Left lung (tissue), 10 donors: ENCODE results near the gene ESPNL. TPM values are rescaled to one million over a fixed set of nuclear protein-coding genes. Genes with fewer than 3 reads are reported as not detected.

ENCODE experiments used
- ATAC-seq: fragments of 200-7000 bp; cut with Tn5 transposase; one replicate; pipeline ENCODE4 v1.9.1; 2020; ENCODE audit warnings: moderate library complexity
- DNase-seq, 4 donors: peaks; one replicate each; pipeline ENCODE4 v3.0.0-alpha.2; 2013 to 2020
- H3K27ac ChIP-seq, 2 donors: fragments of 200-600 bp; sonication (generic) in 1 of 2; one replicate each; pipeline versions ENCODE4 v1.5.0 to v1.8.0; 2020 to 2021
- H3K27me3 ChIP-seq, 2 donors: fragments of 200-600 bp; sonication (generic) in 1 of 2; one replicate each; pipeline versions ENCODE4 v1.5.0 to v1.8.0; 2020 to 2021
- H3K36me3 ChIP-seq, 2 donors: fragments of 200-600 bp; sonication (generic) in 1 of 2; one replicate each; pipeline versions ENCODE4 v1.5.0 to v1.8.0; 2020 to 2021
- H3K4me1 ChIP-seq, 2 donors: fragments of 200-600 bp; one replicate each; pipeline ENCODE4 v1.8.0; 2021
- H3K4me3 ChIP-seq, 2 donors: fragments of 200-600 bp; sonication (generic) in 1 of 2; one replicate each; pipeline versions ENCODE4 v1.5.0 to v1.8.0; 2020 to 2021; ENCODE audit warnings: mild to moderate bottlenecking in 1 of 2
- H3K9me3 ChIP-seq, 2 donors: fragments of 200-600 bp; sonication (generic) in 1 of 2; one replicate each; pipeline versions ENCODE4 v1.5.0 to v1.8.0; 2020 to 2021
- intact Hi-C, 2 donors: fragments of 100-400 bp; cut with DNase I; formaldehyde crosslinking; loops; one replicate each; pipeline versions ENCODE4 v1.11.2 to v1.14.2; 2022
- polyA plus RNA-seq, 6 donors: library from polyadenylated mRNA; unstranded; fragments of 120-200 nt; gene quantifications; one replicate each; pipeline ENCODE4 v1.2.1, GENCODE V29; 2013; ENCODE audit not compliant: insufficient read length in 6 of 6
- total RNA-seq, 2 donors: library from RNA; stranded (reverse); fragmentation: NEBNext Ultra II Directional; extraction: Animal tissue kit (Norgen Biotek cat#: 25700); gene quantifications; one replicate each; pipeline ENCODE4 v1.2.1, GENCODE V29; 2021
- TF ChIP-seq, protein P1 (sequence below), 2 donors: fragments of 200-600 bp; sonication (generic) in 1 of 2; IDR thresholded peaks; one replicate each; pipeline versions ENCODE4 v1.5.0 to v1.8.0; 2021; ENCODE audit warnings: antibody characterized with exemption in 2 of 2
- donor health status: DM: no; HTN: yes; CAD: no.
- donor health status: DM: no; HTN: no; CAD: no.

Gene ESPNL
- total and polyA plus RNA-seq, 8 donors, result 0.55 to 6.7 (median 2.0) TPM

DNA sequence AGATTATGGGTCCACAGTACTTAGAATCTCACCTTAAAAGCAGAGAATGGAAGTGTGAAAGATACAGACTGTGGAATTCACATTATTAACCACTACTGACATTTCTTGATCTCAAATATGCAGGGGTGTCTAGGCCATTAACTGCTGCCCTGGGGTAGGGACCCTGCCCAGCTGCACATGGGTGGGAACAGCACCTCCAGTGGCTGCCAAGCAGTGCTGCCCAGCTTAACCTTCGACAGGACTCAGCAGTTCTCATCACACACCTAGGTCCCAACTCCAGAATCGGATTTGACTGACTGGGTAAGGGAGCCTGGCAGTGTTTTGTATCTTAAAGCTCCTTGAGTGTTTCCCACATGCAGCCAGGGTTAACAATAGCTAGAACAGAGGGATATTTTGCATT, 73.6 kb downstream of the ESPNL start:
- no peak overlapping the region for H3K4me3 ChIP-seq
- peaks cover 0 to 96% of the 10 kb centered on the region in 2 donors for H3K36me3 ChIP-seq
- peaks cover 0 to 10% of the 10 kb centered on the region in 2 donors for H3K4me1 ChIP-seq
- no peak overlapping the region for H3K27ac ChIP-seq
- intact Hi-C loops, result no loop called here
- H3K27me3 ChIP-seq, result no peaks in the 10 kb centered on the region
- TF ChIP-seq, protein P1, sequence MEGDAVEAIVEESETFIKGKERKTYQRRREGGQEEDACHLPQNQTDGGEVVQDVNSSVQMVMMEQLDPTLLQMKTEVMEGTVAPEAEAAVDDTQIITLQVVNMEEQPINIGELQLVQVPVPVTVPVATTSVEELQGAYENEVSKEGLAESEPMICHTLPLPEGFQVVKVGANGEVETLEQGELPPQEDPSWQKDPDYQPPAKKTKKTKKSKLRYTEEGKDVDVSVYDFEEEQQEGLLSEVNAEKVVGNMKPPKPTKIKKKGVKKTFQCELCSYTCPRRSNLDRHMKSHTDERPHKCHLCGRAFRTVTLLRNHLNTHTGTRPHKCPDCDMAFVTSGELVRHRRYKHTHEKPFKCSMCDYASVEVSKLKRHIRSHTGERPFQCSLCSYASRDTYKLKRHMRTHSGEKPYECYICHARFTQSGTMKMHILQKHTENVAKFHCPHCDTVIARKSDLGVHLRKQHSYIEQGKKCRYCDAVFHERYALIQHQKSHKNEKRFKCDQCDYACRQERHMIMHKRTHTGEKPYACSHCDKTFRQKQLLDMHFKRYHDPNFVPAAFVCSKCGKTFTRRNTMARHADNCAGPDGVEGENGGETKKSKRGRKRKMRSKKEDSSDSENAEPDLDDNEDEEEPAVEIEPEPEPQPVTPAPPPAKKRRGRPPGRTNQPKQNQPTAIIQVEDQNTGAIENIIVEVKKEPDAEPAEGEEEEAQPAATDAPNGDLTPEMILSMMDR (IDR thresholded peaks at IDR 0.05), result no peak
- DNase-seq (no peak), ATAC-seq (no peak)
- H3K9me3 ChIP-seq, result no peaks in the 10 kb centered on the region

DNA sequence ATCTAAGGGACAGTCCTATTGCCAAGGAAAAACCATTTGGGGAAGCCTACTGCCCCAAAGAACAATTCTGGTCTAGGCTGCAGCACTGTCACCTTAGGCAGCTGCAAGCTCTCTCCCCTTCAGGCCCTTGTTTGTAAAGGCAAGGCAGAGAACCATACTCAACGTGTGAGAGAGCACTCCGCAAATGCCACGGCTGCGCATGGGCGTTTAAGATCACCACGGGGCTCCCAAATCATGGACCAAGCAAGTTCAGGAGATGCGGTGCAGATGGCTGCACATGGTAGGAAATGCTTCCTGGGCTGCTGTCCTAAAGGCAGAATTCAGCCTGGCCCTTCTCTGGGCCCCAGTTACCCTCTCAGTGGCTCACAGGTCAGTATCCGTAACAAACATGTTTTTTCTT, 74.2 kb downstream of the ESPNL start:
- Histone ChIP-seq H3K9me3 (no peaks in the 10 kb centered on the region), H3K4me1 (peaks cover 0 to 10% of the 10 kb centered on the region in 2 donors), H3K36me3 (peaks cover 0 to 96% of the 10 kb centered on the region in 2 donors), H3K27me3 (no peaks in the 10 kb centered on the region), H3K27ac (no peak overlapping the region), H3K4me3 (no peak overlapping the region)
- TF ChIP-seq, protein P1 (IDR thresholded peaks at IDR 0.05), result no peak
- ATAC-seq, result no peak
- DNase-seq, result no peak
- intact Hi-C loops, result no loop called here

DNA sequence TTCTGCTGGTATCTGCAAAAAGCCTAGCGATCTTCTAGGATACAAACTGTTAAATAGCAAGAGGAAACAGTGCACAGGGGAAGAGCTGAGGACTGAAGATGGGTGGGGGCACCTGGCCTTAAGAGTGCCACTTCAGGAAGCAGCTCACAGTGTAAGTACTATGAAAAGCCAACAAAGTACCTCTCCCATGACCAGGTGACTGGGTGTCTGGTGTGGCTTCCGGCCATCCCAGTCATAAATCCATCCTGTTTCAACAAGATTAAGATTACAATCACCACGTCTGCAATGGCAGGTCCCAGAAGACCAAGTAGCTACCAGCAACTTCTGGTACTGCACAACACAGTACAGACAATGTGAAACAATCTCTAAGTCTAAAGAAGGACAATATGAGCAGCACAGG, 74.6 kb downstream of the ESPNL start:
- Histone ChIP-seq H3K36me3 (peaks cover 0 to 96% of the 10 kb centered on the region in 2 donors), H3K4me1 (peaks cover 0 to 10% of the 10 kb centered on the region in 2 donors), H3K27ac (no peak overlapping the region), H3K9me3 (no peaks in the 10 kb centered on the region), H3K27me3 (no peaks in the 10 kb centered on the region), H3K4me3 (no peak overlapping the region)
- intact Hi-C loops, result no loop called here
- DNase-seq, result no peak
- TF ChIP-seq, protein P1 (IDR thresholded peaks at IDR 0.05), result no peak
- peak; percentile 77 for ATAC-seq

GRCh38 chr2:238176613-238177012, 76.5 kb downstream of the ESPNL start:
- Histone ChIP-seq H3K36me3 (peaks cover 8 to 96% of the 10 kb centered on the region in 2 donors), H3K4me3 (no peak overlapping the region), H3K4me1 (no peaks in the 10 kb centered on the region), H3K9me3 (no peaks in the 10 kb centered on the region), H3K27me3 (no peaks in the 10 kb centered on the region), H3K27ac (no peak overlapping the region)
- DNase-seq (peak in 1 of 4 donors; percentile 40), ATAC-seq (no peak)
- intact Hi-C loops, result no loop called here
- TF ChIP-seq, protein P1 (IDR thresholded peaks at IDR 0.05), result no peak

- Histone ChIP-seq H3K27ac (no peak overlapping the region), H3K4me1 (no peaks in the 10 kb centered on the region), H3K27me3 (no peaks in the 10 kb centered on the region), H3K36me3 (peaks cover 15 to 96% of the 10 kb centered on the region in 2 donors), H3K9me3 (no peaks in the 10 kb centered on the region), H3K4me3 (no peak overlapping the region)
- intact Hi-C loops, result no loop called here
- TF ChIP-seq, protein P1 (IDR thresholded peaks at IDR 0.05), result no peak
- no peak for DNase-seq
- ATAC-seq, result no peak
Observed at GRCh38 chr2:238180554-238180953, 80.4 kb downstream of the ESPNL start.
